Fibroblast of peridontal ligament (primary cell): ENCODE measurements around the gene VWF.
"Not testable (repeated sequence)": the region's sequence is repeated elsewhere in the genome, so short reads cannot be mapped to it uniquely, and the experiment has no call there.

Source experiments
- DNase-seq: peaks from one replicate; pipeline ENCODE4 v3.0.0-alpha.2; 2010; ENCODE audit errors: extremely low read depth

The VWF gene

DNA sequence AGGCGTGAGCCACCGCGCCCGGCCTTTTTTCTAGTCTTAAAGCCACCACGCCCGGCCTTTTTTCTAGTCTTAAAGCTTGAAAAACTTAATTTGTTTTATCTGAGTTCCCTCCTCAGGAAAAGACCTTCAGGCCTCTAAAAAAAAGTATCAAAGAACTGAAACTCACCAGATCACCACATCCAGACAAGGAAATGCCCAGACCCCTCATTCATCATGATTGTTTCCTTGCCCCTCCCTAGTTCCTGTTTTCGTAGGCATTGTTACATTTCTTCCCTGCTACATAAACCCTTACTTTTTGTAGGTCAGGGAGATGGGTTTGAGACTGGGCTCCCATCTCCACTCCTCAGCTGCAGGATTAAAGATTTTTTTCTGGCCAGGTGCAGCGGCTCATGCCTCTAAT lies 21.1 kb upstream of the VWF start:
- DNase-seq: no peak

DNA sequence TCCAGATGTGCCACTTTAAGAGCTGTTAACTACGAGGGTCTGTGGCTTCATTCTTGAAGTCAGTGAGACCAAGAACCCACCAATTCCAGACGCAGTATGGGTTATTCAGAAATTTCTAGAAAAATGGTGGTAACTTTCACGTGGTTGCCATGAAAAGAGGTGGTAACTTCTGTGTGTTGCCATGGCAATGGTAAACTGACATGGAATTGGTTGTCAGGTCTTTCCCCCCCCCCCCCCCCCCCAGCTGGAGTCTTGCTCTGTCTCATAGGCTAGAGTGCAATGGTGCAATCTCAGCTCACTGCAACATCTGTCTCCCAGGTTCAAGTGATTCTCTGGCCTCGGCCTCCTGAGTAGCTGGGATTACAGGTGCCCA lies 18.8 kb upstream of the VWF start:
- DNase-seq: no peak

DNA sequence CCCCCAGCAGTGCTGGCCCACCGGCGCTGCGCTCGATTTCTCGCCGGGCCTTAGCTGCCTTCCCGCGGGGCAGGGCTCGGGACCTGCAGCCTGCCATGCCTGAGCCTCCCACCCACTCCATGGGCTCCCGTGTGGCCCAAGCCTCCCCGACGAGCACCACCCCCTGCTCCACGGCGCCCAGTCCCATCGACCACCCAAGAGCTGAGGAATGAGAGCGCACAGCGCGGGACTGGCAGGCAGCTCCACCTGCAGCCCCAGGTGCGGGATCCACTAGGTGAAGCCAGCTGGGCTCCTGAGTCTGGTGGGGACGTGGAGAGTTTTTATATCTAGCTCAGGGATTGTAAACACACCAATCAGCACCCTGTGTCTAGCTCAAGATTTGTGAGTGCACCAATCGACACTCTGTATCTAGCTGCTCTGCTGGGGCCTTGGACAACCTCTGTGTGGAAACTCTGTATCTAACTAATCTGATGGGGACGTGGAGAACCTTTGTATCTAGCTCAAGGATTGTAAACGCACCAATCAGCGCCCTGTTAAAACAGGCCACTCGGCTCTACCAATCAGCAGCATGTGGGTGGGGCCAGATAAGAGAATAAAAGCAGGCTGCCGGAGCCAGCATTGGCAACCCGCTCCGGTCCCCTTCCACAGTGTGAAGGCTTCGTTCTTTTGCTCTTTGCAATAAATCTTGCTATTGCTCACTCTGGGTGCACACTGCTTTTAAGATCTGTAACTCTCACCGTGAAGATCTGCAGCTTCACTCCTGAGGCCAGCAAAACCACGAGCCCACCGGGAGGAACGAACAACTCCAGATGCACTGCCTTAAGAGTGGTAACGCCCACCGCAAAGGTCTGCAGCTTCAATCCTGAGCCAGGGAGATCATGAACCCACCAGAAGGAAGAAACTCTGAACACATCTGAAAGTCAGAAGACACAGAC lies 18.2 kb upstream of the VWF start:
- not testable (repeated sequence) for DNase-seq

DNA sequence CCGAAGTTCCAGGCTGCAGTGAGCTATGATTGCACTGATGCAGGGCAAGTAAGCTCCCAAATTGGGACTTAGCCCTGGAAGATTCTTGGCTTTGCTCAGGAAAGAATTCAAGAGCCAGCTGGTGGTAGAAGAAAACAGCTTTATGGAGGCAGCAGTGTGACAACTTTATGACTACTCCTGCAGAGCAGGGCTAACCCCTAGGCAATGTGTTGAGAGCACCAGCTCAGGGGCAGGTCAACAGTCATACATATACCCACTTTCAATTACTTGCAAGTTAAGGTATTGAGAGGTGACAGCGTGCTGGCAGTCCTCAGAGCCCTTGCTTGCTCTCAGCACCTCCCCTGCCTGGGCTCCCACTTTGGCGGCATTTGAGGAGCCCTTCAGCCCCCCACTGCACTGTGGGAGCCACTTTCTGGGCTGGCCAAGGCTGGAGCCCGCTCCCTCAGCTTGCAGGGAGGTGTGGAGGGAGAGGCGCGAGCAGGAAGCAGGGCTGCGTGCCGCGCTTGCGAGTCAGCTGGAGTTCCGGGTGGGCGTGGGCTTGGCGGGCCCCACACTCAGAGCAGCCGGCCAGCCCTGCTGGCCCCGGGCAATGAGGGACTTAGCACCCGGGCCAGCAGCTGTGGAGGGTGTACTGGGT lies 17.4 kb upstream of the VWF start:
- DNase-seq: not testable (repeated sequence)

DNA sequence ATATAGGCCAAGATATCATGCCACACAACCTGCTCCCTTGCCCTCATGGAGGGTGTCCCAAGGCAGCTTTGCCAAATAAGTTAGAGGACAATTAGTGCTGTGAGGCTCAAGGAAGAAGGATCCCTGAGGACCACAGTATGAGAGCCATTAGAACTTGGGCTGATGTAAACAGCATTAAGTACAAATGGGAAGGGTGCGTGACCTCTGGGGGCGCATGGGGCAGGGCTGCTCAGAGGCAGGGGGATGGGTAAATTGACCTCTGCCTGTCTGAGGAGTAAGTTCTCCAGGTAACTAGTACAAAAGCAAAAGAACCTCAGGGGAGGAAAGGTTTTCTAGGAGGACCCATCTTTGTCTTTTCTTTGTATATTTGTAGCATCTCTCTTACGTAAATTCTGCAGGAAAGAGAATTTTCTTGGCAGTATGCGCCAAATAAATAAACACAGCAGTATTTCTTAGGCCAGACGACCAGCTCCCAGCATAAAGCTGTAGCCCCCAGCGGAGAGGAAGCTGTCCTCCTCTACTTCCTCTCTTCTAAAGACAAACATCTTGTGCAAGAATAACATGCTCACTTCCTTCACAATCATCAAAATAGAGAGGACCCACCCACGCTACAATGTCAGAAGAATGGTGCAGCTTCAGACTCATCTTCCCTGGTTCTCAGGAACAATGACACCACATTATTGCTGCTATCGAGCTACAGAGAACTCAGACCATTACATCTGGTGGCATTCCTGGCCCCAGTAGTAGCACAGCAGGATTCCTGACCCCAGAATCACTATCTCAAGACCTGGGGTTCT lies 16.4 kb upstream of the VWF start:
- DNase-seq: no peak

DNA sequence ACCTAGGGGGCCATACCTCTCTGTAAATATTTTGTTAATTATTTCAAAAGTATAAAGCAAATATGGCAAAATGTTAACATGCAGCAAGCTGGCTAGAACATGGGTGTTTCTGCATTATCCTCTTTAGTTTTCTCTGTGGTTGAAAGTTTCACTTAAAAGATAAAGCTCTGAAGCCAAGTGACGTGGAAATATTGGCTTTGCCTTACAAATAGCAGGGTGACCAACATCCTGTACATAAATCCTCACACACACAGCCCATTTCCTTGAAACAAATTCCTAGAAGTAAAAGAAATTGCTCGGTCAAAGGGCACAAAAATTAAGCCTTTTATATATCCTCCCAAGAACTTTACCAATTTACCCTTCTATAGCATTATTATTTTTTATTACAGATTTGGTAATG lies 10.6 kb upstream of the VWF start:
- no peak for DNase-seq

DNA sequence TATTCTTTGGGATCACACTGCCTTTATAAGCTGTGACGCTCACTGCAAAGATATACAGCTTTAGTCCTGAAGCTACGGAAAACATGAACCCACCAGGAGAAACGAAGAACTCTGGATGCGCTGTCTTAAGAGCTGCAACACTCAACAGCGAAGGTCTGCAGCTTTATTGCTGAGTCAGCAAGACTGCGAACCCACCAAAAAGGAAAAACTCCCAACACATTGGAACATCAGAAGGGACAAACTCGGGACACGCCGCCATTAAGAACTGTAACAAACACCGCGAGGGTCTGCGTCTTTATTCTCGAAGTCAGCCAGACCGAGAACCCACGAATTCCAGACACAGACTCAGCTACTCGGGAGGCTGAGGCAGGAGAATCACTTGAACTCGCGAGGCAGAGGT lies 9.2 kb upstream of the VWF start:
- no peak for DNase-seq

DNA sequence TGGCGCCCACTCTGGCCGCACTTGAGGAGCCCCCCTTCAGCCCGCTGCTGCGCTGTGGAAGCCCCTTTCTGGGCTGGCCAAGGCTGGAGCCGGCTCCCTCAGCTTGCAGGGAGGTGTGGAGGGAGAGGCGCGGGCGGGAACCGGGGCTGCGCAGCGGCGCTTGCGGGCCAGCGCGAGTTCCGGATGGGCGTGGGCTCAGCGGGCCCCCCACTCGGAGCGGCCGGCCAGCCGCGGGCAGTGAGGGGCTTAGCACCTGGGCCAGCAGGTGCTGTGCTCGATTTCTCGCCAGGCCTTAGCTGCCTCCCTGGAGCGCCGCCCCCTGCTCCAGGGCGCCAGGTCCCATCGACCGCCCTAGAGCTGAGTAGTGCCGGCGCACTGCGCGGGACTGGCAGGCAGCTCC lies 8.0 kb upstream of the VWF start:
- no peak for DNase-seq

DNA sequence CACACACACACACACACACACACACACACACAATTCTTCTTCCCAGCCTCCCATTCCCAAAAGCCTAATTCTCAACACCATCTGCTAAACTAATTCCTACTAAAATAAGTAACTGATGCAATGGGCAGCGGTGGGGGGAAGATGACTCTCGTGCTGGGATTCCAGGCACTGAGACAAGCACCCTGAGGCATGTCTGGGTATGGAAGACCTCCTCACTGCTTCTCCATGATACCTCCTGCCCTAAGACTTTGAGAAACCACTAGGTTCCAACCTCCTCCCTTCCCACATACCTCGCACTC lies 789 bp upstream of the VWF start:
- DNase-seq: no peak

DNA sequence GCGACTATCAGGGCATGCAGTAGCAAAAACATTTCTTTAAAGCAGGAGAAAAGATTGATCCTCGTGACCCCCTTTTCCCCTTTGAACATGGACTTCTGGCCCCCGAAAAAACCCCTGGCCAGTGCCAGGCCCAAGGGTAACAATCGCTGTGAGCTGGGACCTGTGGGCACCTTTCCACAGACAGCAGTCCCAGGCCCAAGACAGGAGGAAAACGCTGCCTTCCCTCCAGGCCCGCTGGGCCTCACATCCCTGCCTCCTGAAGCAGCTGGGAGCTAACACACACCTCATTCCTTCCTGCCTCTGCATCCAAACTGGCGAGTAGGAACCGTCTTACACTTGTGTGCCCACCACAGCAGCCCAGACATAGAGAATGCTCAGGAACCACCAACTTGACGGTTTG lies 1.2 kb downstream of the VWF start:
- DNase-seq: no peak

DNA sequence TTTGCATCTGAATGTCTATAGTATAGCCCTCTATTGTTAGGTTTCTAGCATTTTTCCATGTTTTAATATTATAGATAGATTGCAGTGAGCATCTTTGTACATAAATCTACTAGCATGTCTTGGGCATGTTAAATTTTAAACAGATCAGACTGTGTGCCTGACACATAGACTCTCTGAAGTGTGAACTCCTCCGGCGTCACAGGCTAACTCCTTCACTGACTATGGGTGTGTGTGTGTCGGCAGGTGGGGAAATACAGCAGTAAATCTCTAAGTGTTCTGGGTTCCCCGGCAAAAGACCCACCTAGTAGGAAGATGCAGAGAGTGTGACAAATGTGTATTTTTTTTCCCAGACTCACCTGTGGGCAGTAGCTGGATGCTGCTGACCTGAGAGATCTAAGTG lies 2.3 kb downstream of the VWF start:
- DNase-seq: no peak

DNA sequence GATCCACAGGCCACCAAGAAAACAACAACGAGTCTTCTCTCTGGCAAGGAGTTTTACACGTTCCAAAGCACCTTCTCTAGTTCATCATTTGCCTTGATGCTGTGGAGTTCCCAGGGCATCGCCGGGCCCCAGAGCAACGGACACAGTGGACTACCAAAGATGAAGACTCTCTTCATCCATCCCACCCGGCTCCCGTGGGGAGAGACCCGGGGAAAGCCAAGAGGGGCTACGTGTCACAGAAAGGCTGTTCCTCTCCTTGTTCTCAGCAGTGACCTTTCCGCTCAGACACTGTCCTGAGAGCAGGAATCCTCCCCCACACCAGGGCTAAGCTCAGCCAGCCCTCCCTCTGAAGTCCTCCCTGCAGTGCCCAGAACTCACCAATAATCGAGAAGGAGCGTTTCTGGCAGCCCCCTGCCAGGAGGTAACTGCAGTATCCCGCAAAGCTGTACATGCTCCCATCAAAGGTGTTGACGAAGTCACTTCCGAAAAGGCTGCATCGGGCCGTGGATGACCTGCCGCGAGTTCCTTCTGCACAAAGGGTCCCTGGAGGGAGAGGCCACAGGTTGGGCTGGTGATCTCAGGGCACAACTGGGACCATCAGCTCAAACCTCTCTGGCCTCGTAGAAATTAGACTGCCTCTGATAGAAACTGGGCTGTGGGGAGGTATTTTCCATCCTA lies 3.5 kb downstream of the VWF start:
- DNase-seq: no peak

DNA sequence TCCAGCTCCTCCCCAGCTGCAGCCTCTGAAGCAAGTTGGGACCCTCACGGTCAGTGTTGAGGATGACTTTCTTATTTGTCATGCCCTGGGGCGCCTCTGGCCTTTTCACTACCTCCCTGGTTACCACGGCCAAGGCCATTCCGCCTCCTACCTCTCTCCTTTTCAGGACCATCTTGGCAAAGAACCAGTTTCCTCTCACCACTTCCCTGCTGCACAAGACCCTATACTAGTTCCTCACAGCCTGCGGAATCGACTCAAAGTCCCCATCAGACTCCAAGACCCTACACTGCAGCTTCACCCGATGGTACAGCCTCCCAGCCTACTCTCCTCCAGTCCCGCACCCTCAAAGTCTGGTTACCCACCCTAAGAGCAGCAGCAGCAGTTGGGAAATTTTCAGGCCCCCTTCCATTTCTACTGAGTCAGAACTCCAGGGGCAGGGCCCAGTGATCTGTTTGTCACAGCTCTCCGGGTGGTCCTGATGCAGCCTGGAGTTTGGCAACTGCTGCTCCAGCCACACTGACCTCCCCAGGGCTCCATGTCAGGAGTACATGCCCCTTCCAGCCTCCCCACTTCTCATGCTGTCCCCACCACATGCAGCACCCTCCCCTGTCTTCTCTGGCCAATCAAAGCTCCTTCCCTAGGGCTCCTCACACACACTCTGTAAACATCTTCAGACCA lies 5.4 kb downstream of the VWF start:
- no peak for DNase-seq

DNA sequence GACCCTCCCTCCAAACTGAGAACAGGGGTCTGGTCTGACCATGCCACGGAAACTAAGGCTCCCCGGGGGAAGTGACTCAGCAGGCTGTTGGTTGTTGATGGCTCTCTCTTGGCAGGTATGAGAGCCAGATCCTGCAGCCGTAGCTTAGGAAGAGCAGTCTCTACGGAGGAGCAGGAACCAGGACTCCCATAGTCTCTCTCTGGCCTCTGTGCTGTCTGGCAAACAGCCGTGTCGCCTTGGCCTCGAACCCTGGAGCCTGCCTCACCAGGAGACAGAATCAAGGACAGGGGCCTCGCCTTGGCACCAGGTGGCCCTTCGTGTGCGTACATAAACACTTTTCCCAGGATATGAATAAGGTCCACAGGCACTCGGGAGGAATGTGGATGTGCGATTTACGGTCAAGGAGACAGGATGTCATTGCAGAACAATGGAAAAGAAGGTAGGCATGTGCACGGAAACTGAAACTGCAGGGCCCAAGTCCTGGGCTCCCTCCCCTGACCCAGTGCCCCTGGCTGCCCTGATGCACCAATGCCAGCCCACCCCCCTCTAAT lies 7.9 kb downstream of the VWF start:
- DNase-seq: no peak

DNA sequence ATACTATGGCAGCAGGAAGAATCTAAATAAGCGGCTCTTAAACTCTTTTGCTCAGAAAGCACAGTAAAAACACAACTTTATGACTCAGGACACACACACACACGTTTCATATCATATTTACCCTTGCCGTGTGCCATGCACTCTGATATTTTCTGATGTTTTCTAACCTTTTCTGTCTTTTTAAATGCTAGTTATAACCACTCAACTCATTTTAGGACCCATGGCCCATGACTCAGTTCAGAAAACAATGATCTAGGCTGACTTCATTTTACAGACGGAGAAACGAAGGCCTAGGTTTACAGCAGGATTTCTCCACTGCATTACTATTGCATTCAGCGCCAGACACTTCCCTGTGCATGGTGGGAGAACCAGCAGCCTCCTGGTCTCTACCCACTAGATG lies 9.1 kb downstream of the VWF start:
- DNase-seq: no peak

DNA sequence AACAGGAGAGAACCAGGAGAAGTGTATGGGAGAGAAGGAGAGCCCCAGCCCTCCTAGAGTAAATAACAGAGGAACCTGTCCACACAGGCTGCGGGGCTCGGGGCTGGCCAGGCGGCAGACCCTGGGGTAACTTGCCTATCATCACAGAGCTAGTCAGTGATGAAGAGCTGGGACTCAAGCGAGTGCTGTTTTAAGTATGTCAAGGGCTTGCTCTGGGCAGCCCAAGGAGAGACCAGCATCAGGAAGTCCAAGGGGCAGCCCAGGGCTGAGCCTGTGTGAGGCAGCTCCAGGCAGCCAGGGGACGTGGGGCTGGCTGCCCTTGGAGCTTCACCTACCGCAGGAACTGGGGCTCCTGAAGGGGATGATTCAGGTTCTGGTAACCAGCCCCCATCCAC lies 10.0 kb downstream of the VWF start:
- DNase-seq: no peak

DNA sequence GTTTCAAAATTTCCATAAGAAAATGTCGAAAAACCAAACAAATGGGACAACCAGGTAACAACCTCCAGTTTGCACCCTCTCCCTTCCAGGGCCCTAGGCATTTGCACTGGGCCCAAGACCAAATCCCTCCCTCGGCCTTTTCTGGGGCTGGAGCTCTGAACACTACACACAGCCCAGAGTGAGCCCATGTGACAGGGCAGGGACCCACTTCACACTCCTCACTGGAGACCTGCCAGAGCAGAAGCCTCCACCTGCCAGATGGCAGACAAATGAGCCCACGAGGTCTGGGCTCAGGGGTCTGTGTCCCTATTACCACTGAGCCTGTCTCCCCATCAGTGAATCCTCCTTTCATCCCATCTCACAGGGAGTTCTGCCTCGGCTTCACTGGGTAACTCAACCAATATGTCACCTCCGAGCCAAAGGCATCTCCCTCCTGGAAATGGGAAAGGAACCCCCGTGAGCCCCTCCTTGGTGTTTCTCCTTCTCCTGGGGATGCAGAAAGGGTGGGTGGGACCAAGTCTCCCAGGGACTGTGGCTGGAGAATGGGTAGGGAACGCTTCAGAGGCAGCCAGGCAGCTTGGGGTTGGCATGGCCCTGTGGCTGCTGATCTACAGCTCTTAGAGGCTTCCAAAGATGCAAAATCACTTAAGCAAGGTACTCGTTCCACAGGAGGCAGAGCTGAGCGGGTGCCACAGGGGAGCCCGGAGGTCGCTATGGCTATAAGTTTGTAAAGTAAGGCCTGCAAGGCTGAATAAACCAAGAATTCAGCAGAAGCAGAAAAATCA lies 10.6 kb downstream of the VWF start:
- no peak for DNase-seq

DNA sequence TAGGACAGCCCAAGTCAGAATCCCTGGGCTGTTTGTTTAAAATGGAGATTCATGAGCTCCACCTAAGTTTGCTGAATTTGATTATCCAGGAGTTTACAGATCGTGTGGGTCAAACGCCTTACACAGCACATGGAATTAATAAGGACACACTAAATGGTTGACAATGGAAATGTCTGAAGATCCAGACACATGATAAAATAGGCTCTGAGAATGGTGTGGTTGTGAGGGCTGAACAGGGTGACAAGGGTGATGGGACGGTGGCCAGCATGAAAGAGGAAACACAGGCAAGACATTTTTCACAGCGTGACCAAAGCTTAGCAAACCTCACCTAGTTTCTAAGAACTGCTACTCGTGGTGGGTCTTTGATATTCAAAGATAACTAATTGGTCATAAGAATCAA lies 12.5 kb downstream of the VWF start:
- no peak for DNase-seq

DNA sequence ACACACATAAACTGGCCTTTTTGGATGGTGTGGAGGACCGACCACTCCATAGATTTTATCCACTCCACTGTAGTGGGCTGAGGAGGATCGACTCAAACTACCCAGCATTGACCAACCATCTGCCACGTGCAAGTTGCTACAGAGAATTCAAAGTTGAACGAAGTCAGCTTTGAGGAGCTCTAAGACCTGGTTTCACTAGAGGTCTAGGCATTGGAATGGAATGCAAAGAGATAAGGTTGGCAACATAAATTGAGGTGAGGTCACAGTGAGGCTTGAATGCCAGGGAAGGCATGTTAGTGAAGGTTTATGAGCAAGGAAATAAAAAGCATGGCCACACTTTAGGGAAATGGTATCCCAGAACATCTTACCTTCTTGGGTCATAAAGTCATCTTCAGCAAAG lies 14.5 kb downstream of the VWF start:
- no peak for DNase-seq

DNA sequence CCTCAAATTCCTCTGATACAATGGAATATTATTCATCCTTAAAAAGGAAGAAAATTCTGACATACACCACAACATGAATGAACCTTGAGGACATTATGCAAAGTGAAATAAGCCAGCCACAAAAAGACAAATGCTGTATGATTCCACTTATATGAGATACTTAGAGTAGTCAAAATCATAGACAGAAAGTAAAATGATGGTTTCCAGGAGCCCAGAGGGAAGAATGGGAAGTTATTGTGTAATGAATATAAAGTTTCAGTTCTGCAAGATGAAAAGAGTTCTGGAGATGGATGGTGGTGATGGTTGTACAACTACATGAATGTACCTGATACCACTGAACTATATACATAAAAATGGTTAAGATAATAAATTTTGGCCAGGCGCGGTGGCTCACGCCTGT lies 18.3 kb downstream of the VWF start:
- no peak for DNase-seq

DNA sequence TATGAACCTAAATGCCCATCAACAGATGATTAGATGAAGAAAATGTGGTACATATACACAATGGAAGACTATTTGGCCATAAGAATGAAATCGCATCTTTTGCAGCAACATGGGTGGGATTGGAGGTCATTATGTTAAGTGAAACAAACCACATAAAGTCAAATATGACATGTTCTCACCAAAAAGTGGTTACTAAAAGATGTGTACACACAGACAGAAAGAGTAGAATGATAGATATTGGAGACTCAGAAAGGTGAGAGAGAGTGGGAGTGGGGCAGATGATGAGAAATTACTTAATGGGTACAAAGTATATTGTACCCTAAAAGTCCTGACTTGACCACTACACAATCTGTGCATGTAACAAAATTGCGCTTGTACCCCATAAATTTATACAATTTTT lies 19.6 kb downstream of the VWF start:
- DNase-seq: no peak
